HepG2 (cell line): Measurements from ENCODE around the gene DNAJC4. TPM values are rescaled to one million over a fixed set of nuclear protein-coding genes. Genes with fewer than 3 reads are reported as not detected.
A peak's percentile ranks its signal among the peaks of the same experiment; 100 is the strongest.

ENCODE experiments used
- GRHL1 ChIP-seq: sonication (generic); formaldehyde crosslinking; conservative IDR thresholded peaks from 2 replicates; pipeline ENCODE4 v1.8.0; 2022; ENCODE audit warnings: missing genetic modification reagents
- HMG20B ChIP-seq: conservative IDR thresholded peaks from 2 replicates; pipeline ENCODE4 v1.6.1; 2016; ENCODE audit warnings: missing genetic modification reagents, missing compliant biosample characterization
- HMGXB4 ChIP-seq, 2 experiments: sonication (generic) in 1 of 2; formaldehyde crosslinking in 1 of 2; IDR thresholded peaks; 2 replicates each; pipeline versions ENCODE4 v1.4.0 to v1.6.1; 2018 to 2020; ENCODE audit warnings: missing genetic modification reagents in 2 of 2, borderline replicate concordance in 1 of 2, low read depth in 1 of 2, mild to moderate bottlenecking in 1 of 2, missing biosample characterization in 1 of 2
- NPAS2 ChIP-seq: sonication (generic); formaldehyde crosslinking; IDR thresholded peaks from 2 replicates; pipeline ENCODE4 v1.8.0; 2022; ENCODE audit warnings: mild to moderate bottlenecking, missing genetic modification reagents, borderline replicate concordance
- PAXIP1 ChIP-seq: sonication (generic); formaldehyde crosslinking; conservative IDR thresholded peaks from 2 replicates; pipeline ENCODE4 v1.4.0; 2020; ENCODE audit warnings: mild to moderate bottlenecking, missing genetic modification reagents, moderate library complexity
- PRMT3 ChIP-seq: sonication (generic); formaldehyde crosslinking; IDR thresholded peaks from 2 replicates; pipeline ENCODE4 v1.8.1; 2022; ENCODE audit warnings: low read depth, mild to moderate bottlenecking, moderate library complexity, missing genetic modification reagents, borderline replicate concordance
- RARG ChIP-seq: sonication (generic); formaldehyde crosslinking; IDR thresholded peaks from 2 replicates; pipeline ENCODE4 v1.4.0; 2020; ENCODE audit warnings: low read depth, mild to moderate bottlenecking, missing genetic modification reagents
- SNAPC2 ChIP-seq: sonication (generic); formaldehyde crosslinking; IDR thresholded peaks from 2 replicates; pipeline ENCODE4 v1.8.1; 2022; ENCODE audit warnings: mild to moderate bottlenecking, missing genetic modification reagents
- TRIM24 ChIP-seq: sonication (generic); formaldehyde crosslinking; IDR thresholded peaks from 2 replicates; pipeline ENCODE4 v1.8.0; 2022; ENCODE audit warnings: mild to moderate bottlenecking, missing genetic modification reagents
- ZEB1 ChIP-seq: IDR thresholded peaks from 2 replicates; pipeline ENCODE4 v1.6.1; 2012; ENCODE audit warnings: mild to moderate bottlenecking, low read depth, inconsistent platforms; ENCODE audit not compliant: insufficient replicate concordance
- ZNF33B ChIP-seq: sonication (generic); formaldehyde crosslinking; IDR thresholded peaks from 2 replicates; pipeline ENCODE4 v1.5.1; 2020; ENCODE audit warnings: mild to moderate bottlenecking, missing genetic modification reagents
- ZNF768 ChIP-seq: sonication (generic); formaldehyde crosslinking; IDR thresholded peaks from 2 replicates; pipeline ENCODE4 v1.4.0; 2020; ENCODE audit warnings: missing genetic modification reagents
- ZNF788 ChIP-seq: sonication (generic); formaldehyde crosslinking; IDR thresholded peaks from 2 replicates; pipeline ENCODE4 v1.5.0; 2020; ENCODE audit warnings: mild to moderate bottlenecking, missing genetic modification reagents, borderline replicate concordance
- polyA plus RNA-seq, 8 experiments: library from polyadenylated mRNA; depleted of rRNA in 3 of 8; stranded (reverse) in 7 of 8; unstranded in 1 of 8; fragments of >200 nt; fragmentation: Illumina TruSeq in 4 of 8; extraction: Trizol in 4 of 8; gene quantifications; 2 replicates each; pipeline versions ENCODE4 v1.2.1 to v1.2.3, GENCODE V29; 2011 to 2016; ENCODE audit warnings: low read depth in 4 of 8, missing spikeins in 1 of 8, mixed read lengths in 1 of 8; ENCODE audit not compliant: insufficient read depth in 1 of 8
- total RNA-seq, 5 experiments: library from RNA; depleted of rRNA; stranded (reverse); fragments of >200 nt; fragmentation: Illumina TruSeq; extraction: Trizol; gene quantifications; 2 replicates each; pipeline ENCODE4 v1.2.3, GENCODE V29; 2016; ENCODE audit warnings: low read depth in 1 of 5
- TF ChIP-seq, protein P1 (sequence below): sonication (generic); formaldehyde crosslinking; IDR thresholded peaks from 2 replicates; pipeline ENCODE4 v1.5.0; 2020; ENCODE audit warnings: missing genetic modification reagents
- TF ChIP-seq, protein P2 (sequence below): sonication (generic); formaldehyde crosslinking; IDR thresholded peaks from 2 replicates; pipeline ENCODE4 v1.4.0; 2020; ENCODE audit warnings: mild to moderate bottlenecking, low read depth, missing genetic modification reagents
- TF ChIP-seq, protein P3 (sequence below): fragments of 450-650 bp; IDR thresholded peaks from 2 replicates; pipeline ENCODE4 v1.6.1; 2016

Gene DNAJC4
- total and polyA plus RNA-seq, 2 of the 13 experiments (the other 11 are each of a cell fraction or from before 2014, with no cell fraction given), result 10.3 to 60.8 TPM

DNA sequence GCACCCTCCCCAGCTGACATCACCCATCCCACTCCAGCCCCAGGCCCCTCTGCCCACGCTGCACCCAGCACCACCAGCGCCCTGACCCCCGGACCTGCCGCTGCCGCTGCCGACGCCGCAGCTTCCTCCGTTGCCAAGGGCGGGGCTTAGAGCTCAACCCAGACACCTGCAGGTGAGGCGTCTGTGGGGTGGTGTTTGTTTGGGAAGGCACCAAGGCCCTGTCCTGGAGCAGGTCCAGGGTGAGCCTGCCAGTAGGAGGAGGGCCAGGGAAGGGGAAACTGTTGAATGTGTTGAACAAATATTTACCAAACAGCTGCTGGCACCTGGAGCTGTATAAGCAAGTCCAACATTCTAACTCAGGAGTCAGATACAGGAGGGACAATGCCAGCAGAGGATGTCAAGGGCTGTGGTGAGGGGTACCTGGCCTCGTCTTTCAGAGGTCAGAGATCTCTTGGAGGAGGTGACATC is 7.2 kb downstream of the DNAJC4 start (continued):
- TF ChIP-seq HMGXB4 (CRISPR knock-in tag; IDR thresholded peaks at IDR 0.05; ENCODE audit: borderline replicate concordance in 1 of 2, low read depth in 1 of 2) (peak; percentile 23 to 41; a peak in 1 of 4 replicates), HMG20B (CRISPR knock-in tag) (no peak; the same call in 1 of the 2 replicates), SNAPC2 (CRISPR knock-in tag) (no peak), RARG (CRISPR knock-in tag) (no peak), ZNF33B (no peak), ZNF768 (CRISPR knock-in tag) (no peak), PAXIP1 (CRISPR knock-in tag) (peak; percentile 88), TRIM24 (no peak), PRMT3 (CRISPR knock-in tag) (no peak), GRHL1 (CRISPR knock-in tag) (no peak), ZEB1 (peak; percentile 93), NPAS2 (CRISPR knock-in tag) (no peak), ZNF788 (no peak; the same call in 1 of the 2 replicates)
- TF ChIP-seq, protein P1, sequence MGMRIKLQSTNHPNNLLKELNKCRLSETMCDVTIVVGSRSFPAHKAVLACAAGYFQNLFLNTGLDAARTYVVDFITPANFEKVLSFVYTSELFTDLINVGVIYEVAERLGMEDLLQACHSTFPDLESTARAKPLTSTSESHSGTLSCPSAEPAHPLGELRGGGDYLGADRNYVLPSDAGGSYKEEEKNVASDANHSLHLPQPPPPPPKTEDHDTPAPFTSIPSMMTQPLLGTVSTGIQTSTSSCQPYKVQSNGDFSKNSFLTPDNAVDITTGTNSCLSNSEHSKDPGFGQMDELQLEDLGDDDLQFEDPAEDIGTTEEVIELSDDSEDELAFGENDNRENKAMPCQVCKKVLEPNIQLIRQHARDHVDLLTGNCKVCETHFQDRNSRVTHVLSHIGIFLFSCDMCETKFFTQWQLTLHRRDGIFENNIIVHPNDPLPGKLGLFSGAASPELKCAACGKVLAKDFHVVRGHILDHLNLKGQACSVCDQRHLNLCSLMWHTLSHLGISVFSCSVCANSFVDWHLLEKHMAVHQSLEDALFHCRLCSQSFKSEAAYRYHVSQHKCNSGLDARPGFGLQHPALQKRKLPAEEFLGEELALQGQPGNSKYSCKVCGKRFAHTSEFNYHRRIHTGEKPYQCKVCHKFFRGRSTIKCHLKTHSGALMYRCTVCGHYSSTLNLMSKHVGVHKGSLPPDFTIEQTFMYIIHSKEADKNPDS (CRISPR knock-in tag), result no peak
- TF ChIP-seq, protein P2, sequence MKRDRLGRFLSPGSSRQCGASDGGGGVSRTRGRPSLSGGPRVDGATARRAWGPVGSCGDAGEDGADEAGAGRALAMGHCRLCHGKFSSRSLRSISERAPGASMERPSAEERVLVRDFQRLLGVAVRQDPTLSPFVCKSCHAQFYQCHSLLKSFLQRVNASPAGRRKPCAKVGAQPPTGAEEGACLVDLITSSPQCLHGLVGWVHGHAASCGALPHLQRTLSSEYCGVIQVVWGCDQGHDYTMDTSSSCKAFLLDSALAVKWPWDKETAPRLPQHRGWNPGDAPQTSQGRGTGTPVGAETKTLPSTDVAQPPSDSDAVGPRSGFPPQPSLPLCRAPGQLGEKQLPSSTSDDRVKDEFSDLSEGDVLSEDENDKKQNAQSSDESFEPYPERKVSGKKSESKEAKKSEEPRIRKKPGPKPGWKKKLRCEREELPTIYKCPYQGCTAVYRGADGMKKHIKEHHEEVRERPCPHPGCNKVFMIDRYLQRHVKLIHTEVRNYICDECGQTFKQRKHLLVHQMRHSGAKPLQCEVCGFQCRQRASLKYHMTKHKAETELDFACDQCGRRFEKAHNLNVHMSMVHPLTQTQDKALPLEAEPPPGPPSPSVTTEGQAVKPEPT (CRISPR knock-in tag), result no peak
- TF ChIP-seq, protein P3, sequence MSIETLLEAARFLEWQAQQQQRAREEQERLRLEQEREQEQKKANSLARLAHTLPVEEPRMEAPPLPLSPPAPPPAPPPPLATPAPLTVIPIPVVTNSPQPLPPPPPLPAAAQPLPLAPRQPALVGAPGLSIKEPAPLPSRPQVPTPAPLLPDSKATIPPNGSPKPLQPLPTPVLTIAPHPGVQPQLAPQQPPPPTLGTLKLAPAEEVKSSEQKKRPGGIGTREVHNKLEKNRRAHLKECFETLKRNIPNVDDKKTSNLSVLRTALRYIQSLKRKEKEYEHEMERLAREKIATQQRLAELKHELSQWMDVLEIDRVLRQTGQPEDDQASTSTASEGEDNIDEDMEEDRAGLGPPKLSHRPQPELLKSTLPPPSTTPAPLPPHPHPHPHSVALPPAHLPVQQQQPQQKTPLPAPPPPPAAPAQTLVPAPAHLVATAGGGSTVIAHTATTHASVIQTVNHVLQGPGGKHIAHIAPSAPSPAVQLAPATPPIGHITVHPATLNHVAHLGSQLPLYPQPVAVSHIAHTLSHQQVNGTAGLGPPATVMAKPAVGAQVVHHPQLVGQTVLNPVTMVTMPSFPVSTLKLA, result peak; percentile 41; the same call in 1 of the 2 replicates
